Measurements from ENCODE around the gene PRKAR1A. TPM values are rescaled to one million over a fixed set of nuclear protein-coding genes. Genes with fewer than 3 reads are reported as not detected.

PRKAR1A gene
- 149 TPM for total RNA-seq

DNA sequence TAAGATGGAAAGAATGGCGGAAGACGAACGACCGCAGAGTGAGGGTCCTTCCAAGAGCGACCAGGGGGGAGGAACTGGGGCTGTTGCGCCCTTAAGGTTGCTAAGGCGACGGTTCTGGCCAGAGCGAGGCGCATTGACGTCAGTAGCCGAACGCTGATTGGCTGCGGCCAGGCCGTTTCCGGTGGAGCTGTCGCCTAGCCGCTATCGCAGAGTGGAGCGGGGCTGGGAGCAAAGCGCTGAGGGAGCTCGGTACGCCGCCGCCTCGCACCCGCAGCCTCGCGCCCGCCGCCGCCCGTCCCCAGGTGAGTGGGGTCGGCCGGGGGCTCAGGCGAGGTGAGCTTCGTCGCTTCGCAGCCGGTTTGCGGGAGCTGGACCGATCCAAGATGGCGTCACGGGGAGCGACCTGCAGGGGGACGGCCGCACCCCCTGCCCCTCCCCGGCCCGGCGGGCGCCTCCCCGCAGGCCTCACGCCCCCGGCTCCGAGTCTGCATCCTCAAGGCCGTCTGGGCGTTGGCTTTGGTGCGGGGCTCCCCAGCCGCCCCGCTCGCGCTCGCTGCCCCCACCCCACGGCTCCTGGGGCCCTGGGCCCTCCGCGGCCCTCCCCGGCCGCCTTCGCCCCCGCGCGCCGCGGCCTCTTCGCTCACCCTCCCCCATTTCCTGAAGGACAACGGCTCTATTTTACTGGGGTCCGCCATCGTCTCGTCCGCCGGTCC, at the start of gene PRKAR1A:
Gene PRKAR1A (plus strand): TSS at position 184 of the 713 bp plus-strand sequence. CDS start 2,970 bp downstream, outside the sequence.
- ATAC-seq = peak; percentile 89

GRCh38 chr17:68463211-68464019, 48.8 kb upstream of the PRKAR1A start:
- no peak for ATAC-seq

DNA sequence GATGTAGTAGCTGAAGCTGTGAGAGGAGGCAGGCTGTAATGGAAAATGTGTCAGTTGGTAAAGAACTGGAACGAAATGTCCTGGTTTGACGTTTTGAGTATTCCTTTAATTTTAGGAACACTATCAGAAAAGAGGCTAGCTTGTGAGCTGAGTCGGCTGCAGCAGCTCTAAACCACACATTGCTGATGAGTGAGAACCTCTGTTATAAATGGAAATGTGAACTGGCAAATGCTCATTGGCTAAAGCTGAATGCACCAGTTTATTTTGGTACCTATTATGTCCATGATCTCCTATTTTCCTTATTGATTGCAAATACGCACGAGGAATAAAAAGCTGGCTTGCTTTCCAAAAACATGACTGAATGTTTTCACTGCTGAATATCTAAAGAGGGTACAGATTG, 43.9 kb upstream of the PRKAR1A start:
- ATAC-seq = no peak

GRCh38 chr17:68468788-68469187, 43.4 kb upstream of the PRKAR1A start:
- no peak for ATAC-seq

DNA sequence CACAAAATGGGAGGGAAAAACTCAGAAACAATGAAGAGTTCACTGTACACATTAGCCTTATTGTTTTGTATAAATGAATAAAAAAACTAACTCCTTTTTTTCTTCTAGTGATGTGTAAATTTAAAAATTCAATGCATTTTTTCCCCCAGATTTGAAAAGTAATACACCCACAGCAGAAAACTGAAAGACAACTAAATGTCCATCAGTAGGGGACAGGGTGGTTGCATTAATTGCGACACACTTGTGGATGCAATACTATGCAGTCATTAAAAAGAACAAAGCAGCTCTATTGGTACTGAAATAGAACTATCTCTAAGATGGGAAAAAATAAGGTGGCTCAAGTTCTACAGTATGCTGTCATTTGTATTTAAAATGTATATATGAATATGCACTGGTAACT, 41.3 kb upstream of the PRKAR1A start:
- ATAC-seq = no peak

DNA sequence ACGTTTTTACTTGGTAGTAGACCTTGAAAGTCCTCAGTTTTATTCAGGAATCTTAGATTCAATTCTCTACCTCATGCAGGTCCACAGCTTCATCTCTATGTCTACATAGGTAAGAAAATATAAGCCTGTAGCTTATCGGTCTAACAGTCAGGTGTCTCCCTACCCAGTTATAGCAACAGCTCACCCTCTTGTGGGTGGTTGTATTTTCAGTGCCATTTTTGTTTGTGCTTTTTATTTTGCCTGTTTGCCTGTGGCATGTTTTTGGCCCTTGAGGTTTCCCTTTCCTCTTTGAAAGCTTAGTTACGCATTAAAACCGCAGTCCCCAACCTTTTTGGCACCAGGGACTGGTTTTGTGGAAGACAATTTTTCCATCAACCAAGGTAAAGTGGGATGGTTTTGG, 31.3 kb upstream of the PRKAR1A start:
- ATAC-seq = no peak

DNA sequence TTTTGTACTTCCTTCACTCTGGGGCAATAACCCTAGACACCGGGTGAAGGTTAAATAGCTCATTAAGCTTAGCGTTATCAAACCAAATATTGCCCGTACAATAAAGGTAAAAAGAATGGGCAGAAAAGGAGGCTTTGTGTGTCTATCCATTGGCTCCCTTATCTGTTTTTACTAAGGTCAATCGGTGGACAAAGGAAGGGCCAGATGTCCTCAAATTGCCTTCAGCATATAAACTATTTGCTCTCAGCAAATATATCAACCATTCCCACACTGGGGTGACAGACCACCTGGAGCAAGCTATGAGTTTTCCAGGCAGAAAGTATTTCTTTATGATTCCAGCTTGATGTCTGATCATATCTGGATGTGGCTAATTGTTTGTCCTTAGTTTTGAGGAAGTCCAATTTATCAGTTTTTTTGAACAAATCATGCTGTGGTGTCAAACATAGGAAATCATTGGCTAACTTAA, 29.6 kb upstream of the PRKAR1A start:
- ATAC-seq = no peak

DNA sequence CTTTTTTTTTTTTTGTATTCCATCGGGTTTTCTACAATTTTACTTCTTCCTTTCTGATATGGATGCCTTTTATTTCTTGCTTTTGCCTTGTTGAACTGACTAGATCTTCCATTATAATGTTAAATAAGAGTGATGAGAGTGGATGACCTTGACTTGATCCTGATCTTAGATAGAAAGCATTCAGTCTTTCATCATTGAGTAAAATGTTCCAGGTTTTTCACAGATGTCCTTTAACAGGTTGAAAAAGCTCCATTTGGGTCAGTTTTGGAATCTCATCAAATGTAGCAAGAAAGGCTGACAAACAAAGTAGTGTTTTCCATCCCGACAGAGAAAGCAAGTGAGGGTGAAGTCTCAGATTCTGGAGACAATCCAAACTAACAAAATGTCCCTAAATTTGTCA, 27.8 kb upstream of the PRKAR1A start:
- ATAC-seq = no peak

- ATAC-seq = no peak
Observed at GRCh38 chr17:68489919-68490318, 22.3 kb upstream of the PRKAR1A start.

DNA sequence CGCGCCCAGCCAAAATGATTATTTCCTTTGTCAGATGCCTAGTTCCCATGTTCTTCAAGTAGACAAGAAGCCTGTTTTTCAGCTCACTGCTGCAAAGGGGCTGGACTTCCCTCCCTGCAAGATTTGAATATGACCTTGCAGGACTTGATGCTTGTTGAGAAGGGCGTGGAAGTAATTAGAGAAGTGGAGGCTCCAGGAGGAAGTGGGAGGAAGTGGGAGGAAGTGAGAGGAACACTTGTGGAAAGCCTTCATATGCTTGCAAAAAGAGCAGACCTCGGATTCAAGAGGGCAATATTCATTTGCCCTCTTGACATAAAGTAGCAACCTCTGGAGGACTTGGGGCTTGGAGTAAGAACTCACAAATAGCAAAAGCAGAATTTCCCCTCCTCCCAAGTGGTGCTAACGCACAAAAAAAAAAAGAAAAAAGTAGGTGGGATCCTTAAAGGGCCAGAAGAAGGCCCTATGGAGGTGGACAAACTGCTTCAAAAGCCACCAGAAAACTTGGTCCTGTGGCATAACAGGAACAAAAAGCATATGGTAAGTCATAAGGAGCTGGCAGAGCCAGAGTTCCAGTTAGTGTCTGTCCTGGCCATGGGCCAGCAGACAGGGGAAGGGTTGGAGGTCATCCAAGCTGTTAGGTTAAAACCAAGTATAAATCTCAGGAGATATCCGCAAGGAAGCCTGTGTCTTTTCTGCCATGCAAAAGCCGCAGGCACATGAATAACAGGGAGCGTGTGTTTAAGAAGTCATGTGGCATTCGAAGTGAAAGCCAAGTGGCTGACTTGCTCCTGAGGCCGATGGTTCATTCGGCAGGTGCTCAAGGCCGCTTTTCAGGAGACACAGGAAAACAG, 20.6 kb upstream of the PRKAR1A start:
- peak; percentile 85 for ATAC-seq

GRCh38 chr17:68492394-68493054, 19.7 kb upstream of the PRKAR1A start:
- peak; percentile 24 for ATAC-seq

DNA sequence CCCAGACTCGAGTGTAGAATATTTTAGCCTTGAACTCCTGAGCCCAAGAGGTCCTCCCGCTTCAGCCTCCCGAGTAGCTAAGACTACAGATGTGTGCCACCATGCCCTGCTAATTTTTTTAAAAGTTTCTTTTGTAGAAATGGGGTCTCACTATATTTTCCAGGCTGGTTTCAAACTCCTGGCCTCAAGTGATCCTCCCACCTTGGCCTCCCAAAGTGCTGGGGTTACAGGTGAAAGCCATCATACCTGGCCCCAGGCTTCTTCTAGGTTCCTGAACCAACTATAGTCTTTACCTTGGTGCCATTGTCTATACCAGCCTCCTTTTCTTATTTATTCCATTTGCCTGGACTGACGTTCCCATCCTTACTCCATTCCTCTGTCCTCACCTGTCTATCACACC, 17.1 kb upstream of the PRKAR1A start:
- no peak for ATAC-seq

- peak; percentile 24 for ATAC-seq
Observed at GRCh38 chr17:68497885-68498319, 14.3 kb upstream of the PRKAR1A start.

DNA sequence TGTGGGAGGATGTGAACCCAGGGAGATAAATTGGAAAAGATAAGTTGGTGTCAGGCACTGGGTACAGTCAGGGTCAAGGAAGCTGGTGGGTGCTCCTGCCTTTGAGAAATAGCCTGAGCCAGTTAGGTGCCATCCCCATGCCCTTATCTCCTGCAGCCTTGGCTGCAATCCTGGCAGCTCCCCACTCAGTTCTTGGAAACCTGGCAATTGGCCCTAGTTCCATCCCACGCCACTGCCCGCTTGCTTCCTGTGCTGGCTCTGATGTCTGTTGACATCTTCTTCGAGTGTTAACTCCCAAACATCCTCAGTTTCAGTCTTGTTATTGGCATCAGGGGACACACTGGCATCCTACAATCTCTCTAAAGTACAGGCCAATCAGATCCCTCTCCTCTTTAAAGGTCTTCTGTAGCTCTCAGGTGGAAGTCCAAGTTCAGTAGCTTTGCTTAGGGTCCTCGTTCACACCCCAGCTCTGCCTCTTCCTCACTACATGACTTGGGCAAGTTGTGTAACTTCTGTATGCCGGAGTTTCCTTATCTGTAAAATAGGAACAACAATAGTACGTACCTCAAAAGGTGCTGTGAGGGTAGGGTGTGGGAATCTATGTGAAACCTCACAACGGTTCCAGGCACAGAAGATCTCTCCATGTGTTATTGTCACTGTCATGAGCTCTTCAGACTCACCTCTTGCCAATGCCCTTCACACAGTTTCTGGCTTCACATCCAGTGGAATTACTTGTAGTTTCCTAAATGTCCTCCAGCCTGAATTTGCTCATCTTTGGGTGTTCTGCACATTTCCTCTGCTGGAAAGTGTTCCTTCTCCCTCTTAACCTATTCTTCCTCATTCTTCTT, 13.5 kb upstream of the PRKAR1A start:
- peak; percentile 12 for ATAC-seq

GRCh38 chr17:68499587-68499986, 12.6 kb upstream of the PRKAR1A start:
- no peak for ATAC-seq

- no peak for ATAC-seq
Observed at GRCh38 chr17:68501074-68501473, 11.2 kb upstream of the PRKAR1A start.

DNA sequence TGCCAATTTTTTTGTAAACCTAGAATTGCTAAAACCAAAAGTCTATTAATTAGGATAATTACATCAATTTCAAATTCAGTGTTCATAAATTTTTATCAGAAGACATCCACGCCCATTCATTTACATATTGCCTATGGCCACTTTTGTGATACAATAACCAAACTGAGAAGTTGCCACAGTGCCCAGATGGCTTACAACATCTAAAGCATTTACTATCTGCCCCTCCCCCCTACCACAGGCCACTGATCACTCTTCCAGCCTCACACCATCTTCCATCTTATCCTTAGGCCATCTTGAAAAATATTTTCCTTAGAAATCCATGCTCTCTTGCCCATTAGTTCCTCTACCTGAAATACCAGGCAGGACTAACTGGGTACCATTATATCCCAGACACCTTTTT, 6.3 kb upstream of the PRKAR1A start:
- no peak for ATAC-seq

- ATAC-seq = no peak
Observed at GRCh38 chr17:68507576-68507975, 4.7 kb upstream of the PRKAR1A start.

GRCh38 chr17:68509141-68510057, 2.8 kb upstream of the PRKAR1A start:
- peak; percentile 20 for ATAC-seq

DNA sequence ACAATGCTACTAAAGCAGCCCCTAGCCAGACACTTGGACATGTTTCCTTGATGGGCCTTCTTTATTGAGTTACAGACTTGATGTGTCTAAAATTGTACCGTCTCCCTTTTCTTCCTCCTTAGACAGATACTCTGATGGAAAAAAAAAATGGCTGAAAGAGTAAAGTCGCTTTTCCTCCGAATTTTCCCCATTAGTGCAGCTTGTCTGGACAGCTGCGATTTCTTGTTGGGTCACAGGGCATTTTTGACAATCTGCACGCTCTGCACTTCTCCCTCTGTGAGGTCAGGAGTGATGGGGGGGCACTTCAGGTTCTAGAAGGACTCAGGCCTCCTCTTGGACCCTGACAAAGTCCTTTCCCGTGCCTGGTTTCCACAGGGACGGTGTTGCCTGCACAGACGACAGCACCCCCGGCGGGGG, 968 bp upstream of the PRKAR1A start:
- ATAC-seq = no peak
